Type B pancreatic cell (in vitro differentiated cells): ENCODE data around the gene MPG. TPM values are rescaled to one million over a fixed set of nuclear protein-coding genes. Genes with fewer than 3 reads are reported as not detected.

Experiments
- DNase-seq: peaks from one replicate; pipeline ENCODE4 v3.0.0; 2021; ENCODE audit warnings: mixed read lengths; ENCODE audit not compliant: unreplicated experiment; ENCODE audit errors: extremely low spot score
- H3K27ac Mint-ChIP-seq: 2 replicates; pipeline ENCODE4 v1.8.0; 2021; ENCODE audit warnings: mild to moderate bottlenecking, mixed read lengths
- H3K27me3 Mint-ChIP-seq: 2 replicates; pipeline ENCODE4 v1.8.0; 2021; ENCODE audit warnings: mixed read lengths
- H3K36me3 Mint-ChIP-seq: 2 replicates; pipeline ENCODE4 v1.8.0; 2021; ENCODE audit warnings: mixed read lengths
- H3K4me1 Mint-ChIP-seq: one replicate; pipeline ENCODE4 v1.8.0; 2021; ENCODE audit warnings: mixed read lengths; ENCODE audit not compliant: unreplicated experiment
- H3K4me3 Mint-ChIP-seq: 2 replicates; pipeline ENCODE4 v1.8.0; 2021; ENCODE audit warnings: mild to moderate bottlenecking, mixed read lengths
- H3K9me3 Mint-ChIP-seq: 2 replicates; pipeline ENCODE4 v1.8.0; 2021; ENCODE audit warnings: mixed read lengths
- CTCF ChIP-seq: fragments of 200-600 bp; sonication (generic); conservative IDR thresholded peaks from 2 replicates; pipeline ENCODE4 v1.5.0; 2021; ENCODE audit warnings: antibody characterized with exemption, mild to moderate bottlenecking
- total RNA-seq: library from RNA; stranded (reverse); gene quantifications from 2 replicates; pipeline ENCODE4 v1.2.1, GENCODE V29; 2021; ENCODE audit warnings: low replicate concordance

Gene MPG
- total RNA-seq, 1 donor from 2014 or later, result 38.0 TPM

DNA sequence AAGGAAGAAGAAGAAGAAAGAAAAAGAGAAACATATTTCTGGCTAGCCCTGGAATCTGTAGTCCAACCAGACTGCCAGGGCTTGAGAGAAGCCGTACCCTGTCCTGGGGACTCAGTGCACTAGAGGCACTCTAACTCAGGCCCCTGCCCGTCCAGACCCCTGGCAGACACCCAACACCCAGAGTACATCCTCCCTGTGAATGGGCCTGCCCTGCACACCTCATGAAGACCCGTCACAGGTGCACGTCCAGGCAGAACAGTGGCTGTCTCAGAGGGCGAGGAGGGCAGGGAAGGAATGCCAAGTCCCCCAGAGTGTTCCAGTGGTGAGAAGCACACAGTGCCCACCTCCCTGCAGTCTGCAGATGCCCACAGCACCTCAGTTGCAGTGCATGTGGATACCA lies 23.0 kb downstream of the MPG start:
- H3K36me3 Mint-ChIP-seq, result no peaks in the 10 kb centered on the region
- H3K4me1 Mint-ChIP-seq, result no peaks in the 10 kb centered on the region
- H3K4me3 Mint-ChIP-seq, result no peak overlapping the region
- H3K9me3 Mint-ChIP-seq, result no peaks in the 10 kb centered on the region
- H3K27me3 Mint-ChIP-seq, result no peaks in the 10 kb centered on the region
- DNase-seq, result no peak
- no peak overlapping the region for H3K27ac Mint-ChIP-seq
- no peak for TF ChIP-seq CTCF

DNA sequence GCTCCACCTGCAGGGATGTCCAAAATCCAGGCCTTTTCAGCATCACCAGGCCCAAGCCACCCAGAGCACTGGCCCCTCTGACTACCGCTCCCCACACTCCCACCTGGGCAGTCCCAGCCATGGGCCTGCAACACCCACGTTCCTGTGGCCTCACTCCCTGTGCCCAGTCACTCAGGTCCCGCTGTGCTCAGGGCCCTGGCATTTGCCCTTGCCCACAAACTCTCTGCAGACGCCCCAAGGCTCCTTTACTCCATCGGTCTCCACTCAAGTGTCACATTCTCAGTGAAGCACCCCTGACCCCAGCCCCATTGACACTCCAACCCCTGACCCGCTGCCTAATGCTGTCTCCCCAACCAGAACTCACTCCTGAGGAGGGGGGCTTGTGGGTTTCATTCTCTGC lies 23.6 kb downstream of the MPG start:
- H3K4me1 Mint-ChIP-seq, result no peaks in the 10 kb centered on the region
- TF ChIP-seq CTCF, result no peak
- H3K9me3 Mint-ChIP-seq, result no peaks in the 10 kb centered on the region
- no peaks in the 10 kb centered on the region for H3K27me3 Mint-ChIP-seq
- no peak for DNase-seq
- H3K36me3 Mint-ChIP-seq, result no peaks in the 10 kb centered on the region
- H3K27ac Mint-ChIP-seq, result no peak overlapping the region
- H3K4me3 Mint-ChIP-seq, result no peak overlapping the region

GRCh38 chr16:102060-102855 lies 24.2 kb downstream of the MPG start:
- no peak overlapping the region for H3K4me3 Mint-ChIP-seq
- H3K27ac Mint-ChIP-seq, result no peak overlapping the region
- H3K36me3 Mint-ChIP-seq, result peaks cover 4% of the 10 kb centered on the region
- peaks cover 4% of the 10 kb centered on the region for H3K4me1 Mint-ChIP-seq
- H3K27me3 Mint-ChIP-seq, result no peaks in the 10 kb centered on the region
- no peaks in the 10 kb centered on the region for H3K9me3 Mint-ChIP-seq
- TF ChIP-seq CTCF, result no peak
- no peak for DNase-seq

GRCh38 chr16:104355-104754 lies 26.3 kb downstream of the MPG start:
- Mint-ChIP-seq H3K4me3 (no peak overlapping the region), H3K4me1 (peaks cover 4% of the 10 kb centered on the region), H3K27ac (no peak overlapping the region), H3K36me3 (peaks cover 4% of the 10 kb centered on the region), H3K27me3 (no peaks in the 10 kb centered on the region), H3K9me3 (no peaks in the 10 kb centered on the region)
- no peak for TF ChIP-seq CTCF
- no peak for DNase-seq

- H3K36me3 Mint-ChIP-seq, result peaks cover 4% of the 10 kb centered on the region
- no peaks in the 10 kb centered on the region for H3K27me3 Mint-ChIP-seq
- no peaks in the 10 kb centered on the region for H3K9me3 Mint-ChIP-seq
Measured at GRCh38 chr16:104928-105327, 26.9 kb downstream of the MPG start.

More at GRCh38 chr16:104928-105327, 26.9 kb downstream of the MPG start:
- H3K4me3 Mint-ChIP-seq, result no peak overlapping the region
- peaks cover 4% of the 10 kb centered on the region for H3K4me1 Mint-ChIP-seq
- TF ChIP-seq CTCF, result no peak
- no peak overlapping the region for H3K27ac Mint-ChIP-seq
- no peak for DNase-seq
